GM12874 (cell line): Measurements from ENCODE around the gene MYO5C.

Experiments used
- TF ChIP-seq, protein P1 (sequence below): IDR thresholded peaks from 2 replicates; pipeline ENCODE4 v1.5.1; 2011; ENCODE audit warnings: low read depth, mild to moderate bottlenecking, control low read depth, low read length, moderate library complexity; ENCODE audit not compliant: insufficient read depth

The MYO5C gene

GRCh38 chr15:52337198-52337853 is 41.7 kb upstream of the MYO5C start:
- TF ChIP-seq, protein P1, sequence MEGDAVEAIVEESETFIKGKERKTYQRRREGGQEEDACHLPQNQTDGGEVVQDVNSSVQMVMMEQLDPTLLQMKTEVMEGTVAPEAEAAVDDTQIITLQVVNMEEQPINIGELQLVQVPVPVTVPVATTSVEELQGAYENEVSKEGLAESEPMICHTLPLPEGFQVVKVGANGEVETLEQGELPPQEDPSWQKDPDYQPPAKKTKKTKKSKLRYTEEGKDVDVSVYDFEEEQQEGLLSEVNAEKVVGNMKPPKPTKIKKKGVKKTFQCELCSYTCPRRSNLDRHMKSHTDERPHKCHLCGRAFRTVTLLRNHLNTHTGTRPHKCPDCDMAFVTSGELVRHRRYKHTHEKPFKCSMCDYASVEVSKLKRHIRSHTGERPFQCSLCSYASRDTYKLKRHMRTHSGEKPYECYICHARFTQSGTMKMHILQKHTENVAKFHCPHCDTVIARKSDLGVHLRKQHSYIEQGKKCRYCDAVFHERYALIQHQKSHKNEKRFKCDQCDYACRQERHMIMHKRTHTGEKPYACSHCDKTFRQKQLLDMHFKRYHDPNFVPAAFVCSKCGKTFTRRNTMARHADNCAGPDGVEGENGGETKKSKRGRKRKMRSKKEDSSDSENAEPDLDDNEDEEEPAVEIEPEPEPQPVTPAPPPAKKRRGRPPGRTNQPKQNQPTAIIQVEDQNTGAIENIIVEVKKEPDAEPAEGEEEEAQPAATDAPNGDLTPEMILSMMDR: no peak

DNA sequence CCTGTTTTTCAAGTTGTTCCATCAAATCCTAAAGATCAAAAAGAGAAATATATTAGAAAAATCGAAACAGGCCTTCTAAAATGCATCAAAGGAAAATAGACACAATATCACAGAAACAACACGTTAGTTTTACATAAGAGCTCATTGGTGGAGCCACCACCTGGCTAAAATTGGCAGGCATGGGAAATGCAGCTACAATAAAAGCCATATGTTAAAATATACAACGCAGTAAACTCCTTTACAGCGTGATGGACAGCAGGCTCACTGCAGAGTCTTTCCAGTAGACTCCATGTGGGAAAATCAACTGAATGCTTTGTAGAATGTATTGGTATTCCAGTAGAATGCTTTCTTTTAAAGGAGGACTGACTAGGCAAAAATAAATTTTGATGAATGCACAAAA is 40.9 kb upstream of the MYO5C start:
- TF ChIP-seq, protein P1: no peak

DNA sequence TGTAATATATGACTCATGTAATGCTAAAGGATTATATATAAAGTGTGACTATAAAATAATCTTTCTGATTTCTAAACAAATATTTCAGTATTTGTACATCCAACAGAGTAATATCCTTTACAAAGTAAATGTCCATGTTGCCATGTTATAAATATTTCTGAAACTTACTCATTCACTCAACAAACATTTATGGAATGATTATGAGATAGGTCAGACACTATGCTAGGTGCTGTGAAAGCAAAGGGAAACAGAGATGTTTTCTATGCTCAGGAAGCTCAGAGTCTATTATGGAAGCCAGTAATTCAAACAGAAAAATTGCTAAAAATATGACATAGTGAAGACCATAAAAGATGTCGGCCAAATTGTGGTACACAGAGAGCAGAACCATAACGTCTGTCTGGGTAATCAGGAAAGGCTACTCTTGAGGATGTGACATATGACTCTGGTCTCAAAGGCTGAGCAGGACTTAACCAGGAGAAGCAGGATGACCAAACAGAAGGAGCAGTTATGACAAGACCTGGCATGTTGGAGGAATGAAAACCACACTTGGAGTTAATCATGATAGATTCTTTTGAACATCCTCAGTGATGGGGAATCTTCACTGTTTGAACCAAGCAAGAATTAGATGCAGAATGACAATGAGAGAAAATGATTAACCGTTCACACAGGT is 39.0 kb upstream of the MYO5C start:
- TF ChIP-seq, protein P1: no peak

GRCh38 chr15:52331490-52332240 is 36.1 kb upstream of the MYO5C start:
- TF ChIP-seq, protein P1: peak; percentile 51

- TF ChIP-seq, protein P1: no peak
Measured at GRCh38 chr15:52329987-52330386, 34.4 kb upstream of the MYO5C start.

DNA sequence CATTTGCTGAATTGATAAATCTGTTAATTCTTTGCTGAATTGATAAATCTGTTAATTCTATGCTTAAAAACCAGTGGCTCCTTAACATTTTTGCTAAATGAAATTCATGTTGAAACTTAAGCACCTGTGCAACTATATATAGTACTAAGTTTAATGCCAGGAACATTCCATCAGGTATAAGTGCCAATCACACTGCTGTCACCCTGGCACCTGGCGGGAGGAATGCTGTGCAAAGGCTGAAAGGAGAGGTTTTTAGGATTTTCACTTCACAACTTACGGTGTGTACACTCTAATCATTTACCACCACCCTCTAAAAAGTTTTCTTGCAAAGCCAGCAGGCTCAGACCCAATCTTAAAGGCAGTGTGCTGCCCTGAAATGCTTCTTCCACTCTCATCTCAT is 33.5 kb upstream of the MYO5C start:
- TF ChIP-seq, protein P1: no peak

- TF ChIP-seq, protein P1: no peak
Measured at GRCh38 chr15:52328680-52329079, 33.1 kb upstream of the MYO5C start.
